Upper lobe of right lung (tissue), 1 donor: ENCODE results near the gene PDCD1LG2. TPM values are rescaled to one million over a fixed set of nuclear protein-coding genes. Genes with fewer than 3 reads are reported as not detected.

Source experiments
- ATAC-seq: fragments of 200-7000 bp; cut with Tn5 transposase; one replicate; pipeline ENCODE4 v1.9.1; 2020; ENCODE audit warnings: mild to moderate bottlenecking, moderate library complexity
- DNase-seq: peaks from one replicate; pipeline ENCODE4 v3.0.0-alpha.2; 2020
- H3K27ac ChIP-seq: fragments of 200-600 bp; one replicate; pipeline ENCODE4 v1.8.0; 2022
- H3K27me3 ChIP-seq: fragments of 200-600 bp; one replicate; pipeline ENCODE4 v1.8.0; 2022; ENCODE audit warnings: mild to moderate bottlenecking
- H3K36me3 ChIP-seq: fragments of 200-600 bp; one replicate; pipeline ENCODE4 v1.8.0; 2022
- H3K4me1 ChIP-seq: fragments of 200-600 bp; one replicate; pipeline ENCODE4 v1.8.0; 2022
- H3K4me3 ChIP-seq: fragments of 200-600 bp; one replicate; pipeline ENCODE4 v1.8.0; 2022; ENCODE audit warnings: mild to moderate bottlenecking
- H3K9me3 ChIP-seq: fragments of 200-600 bp; one replicate; pipeline ENCODE4 v1.8.0; 2022
- CTCF ChIP-seq: fragments of 200-600 bp; IDR thresholded peaks from one replicate; pipeline ENCODE4 v1.8.0; 2022; ENCODE audit warnings: antibody characterized with exemption
- intact Hi-C: fragments of 100-400 bp; cut with DNase I; formaldehyde crosslinking; loops from one replicate; pipeline ENCODE4 v1.11.0; 2022
- total RNA-seq: library from RNA; stranded (reverse); fragmentation: NEBNext Ultra II Directional; extraction: Animal tissue kit (Norgen Biotek cat#: 25700); gene quantifications from one replicate; pipeline ENCODE4 v1.2.1, GENCODE V29; 2021
- donor health status: DM: no; HTN: yes; CAD: no; lungs with severe emphysema.

The PDCD1LG2 gene
- total RNA-seq, 1 donor from 2014 or later: 6.3 TPM

- no peak overlapping the region for H3K27ac ChIP-seq
- no peaks in the 10 kb centered on the region for H3K27me3 ChIP-seq
- ATAC-seq (no peak), DNase-seq (no peak)
- no peak overlapping the region for H3K4me3 ChIP-seq
- no peak for TF ChIP-seq CTCF
- H3K36me3 ChIP-seq: no peaks in the 10 kb centered on the region
- H3K4me1 ChIP-seq: peaks cover 6% of the 10 kb centered on the region
- no peaks in the 10 kb centered on the region for H3K9me3 ChIP-seq
- intact Hi-C loops: no loop called here
Observed at GRCh38 chr9:5515261-5515650, 4.9 kb downstream of the PDCD1LG2 start.

GRCh38 chr9:5516453-5517220, 6.3 kb downstream of the PDCD1LG2 start:
- intact Hi-C loops: no loop called here
- Histone ChIP-seq H3K36me3 (no peaks in the 10 kb centered on the region), H3K9me3 (no peaks in the 10 kb centered on the region), H3K27ac (no peak overlapping the region), H3K4me1 (peaks cover 6% of the 10 kb centered on the region), H3K4me3 (no peak overlapping the region), H3K27me3 (no peaks in the 10 kb centered on the region)
- no peak for DNase-seq
- peak; percentile 35 for ATAC-seq
- no peak for TF ChIP-seq CTCF

- no peak for TF ChIP-seq CTCF
- ATAC-seq (no peak), DNase-seq (no peak)
- intact Hi-C loops: no loop called here
- H3K36me3 ChIP-seq: no peaks in the 10 kb centered on the region
- no peaks in the 10 kb centered on the region for H3K9me3 ChIP-seq
- peaks cover 6% of the 10 kb centered on the region for H3K4me1 ChIP-seq
- H3K4me3 ChIP-seq: no peak overlapping the region
- no peaks in the 10 kb centered on the region for H3K27me3 ChIP-seq
- no peak overlapping the region for H3K27ac ChIP-seq
Observed at GRCh38 chr9:5518171-5518936, 8.0 kb downstream of the PDCD1LG2 start.

GRCh38 chr9:5518937-5519319, 8.6 kb downstream of the PDCD1LG2 start:
- Histone ChIP-seq H3K27me3 (no peaks in the 10 kb centered on the region), H3K4me1 (peaks cover 5% of the 10 kb centered on the region), H3K27ac (no peak overlapping the region), H3K36me3 (no peaks in the 10 kb centered on the region), H3K4me3 (no peak overlapping the region), H3K9me3 (no peaks in the 10 kb centered on the region)
- TF ChIP-seq CTCF: no peak
- no peak for DNase-seq
- ATAC-seq: no peak
- intact Hi-C loops: no loop called here

GRCh38 chr9:5524090-5524489, 13.8 kb downstream of the PDCD1LG2 start:
- no peaks in the 10 kb centered on the region for H3K36me3 ChIP-seq
- no peak overlapping the region for H3K27ac ChIP-seq
- no peaks in the 10 kb centered on the region for H3K4me1 ChIP-seq
- intact Hi-C loops: no loop called here
- no peak for DNase-seq
- no peaks in the 10 kb centered on the region for H3K9me3 ChIP-seq
- no peak overlapping the region for H3K4me3 ChIP-seq
- no peak for TF ChIP-seq CTCF
- H3K27me3 ChIP-seq: no peaks in the 10 kb centered on the region
- no peak for ATAC-seq
